Muscle of arm (tissue), 14 donors: ENCODE data around the gene LRRC3. TPM values are rescaled to one million over a fixed set of nuclear protein-coding genes. Genes with fewer than 3 reads are reported as not detected.
"Not testable (repeated sequence)": the region's sequence is repeated elsewhere in the genome, so short reads cannot be mapped to it uniquely, and the experiment has no call there.

Experiments
- DNase-seq: peaks from one replicate; pipeline ENCODE4 v3.0.0-alpha.2; 2013
- long read RNA-seq, 11 donors: transcript quantifications; one replicate each; lab custom pipeline, GENCODE V29; 2026
- polyA plus RNA-seq, 12 donors: library from polyadenylated mRNA; unstranded; fragments of 120-200 nt; gene quantifications; one replicate each; pipeline ENCODE4 v1.2.1, GENCODE V29; 2013; ENCODE audit not compliant: insufficient read length in 12 of 12

Gene LRRC3, protein sequence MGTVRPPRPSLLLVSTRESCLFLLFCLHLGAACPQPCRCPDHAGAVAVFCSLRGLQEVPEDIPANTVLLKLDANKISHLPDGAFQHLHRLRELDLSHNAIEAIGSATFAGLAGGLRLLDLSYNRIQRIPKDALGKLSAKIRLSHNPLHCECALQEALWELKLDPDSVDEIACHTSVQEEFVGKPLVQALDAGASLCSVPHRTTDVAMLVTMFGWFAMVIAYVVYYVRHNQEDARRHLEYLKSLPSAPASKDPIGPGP
- 1 to 10 TPM in 11 of 12 donors, not detected in 1; 1.8 to 5.7 (median 2.4) TPM for polyA plus RNA-seq
- long read RNA-seq, donor 1, full-length matches to known transcripts = 5 of 5 reads
- long read RNA-seq, donor 1, partial matches to known transcripts = 0 of 5 reads
- long read RNA-seq, donor 1, other reads (novel, unspliced or antisense) = 0 of 5 reads
- long read RNA-seq, donor 2, full-length matches to known transcripts = 1 of 1 reads
- long read RNA-seq, donor 2, partial matches to known transcripts = 0 of 1 reads
- long read RNA-seq, donor 2, other reads (novel, unspliced or antisense) = 0 of 1 reads
- long read RNA-seq, donor 3 = 0 reads
- long read RNA-seq, donor 4 = 0 reads
- long read RNA-seq, donor 5 = 0 reads
- long read RNA-seq, donor 6 = 0 reads
- long read RNA-seq, donor 7 = 0 reads
- long read RNA-seq, donor 8, full-length matches to known transcripts = 2 of 2 reads
- long read RNA-seq, donor 8, partial matches to known transcripts = 0 of 2 reads
- long read RNA-seq, donor 8, other reads (novel, unspliced or antisense) = 0 of 2 reads
- long read RNA-seq, donor 9 = 0 reads
- long read RNA-seq, donor 10, full-length matches to known transcripts = 1 of 1 reads
- long read RNA-seq, donor 10, partial matches to known transcripts = 0 of 1 reads
- long read RNA-seq, donor 10, other reads (novel, unspliced or antisense) = 0 of 1 reads
- long read RNA-seq, donor 11, full-length matches to known transcripts = 1 of 1 reads
- long read RNA-seq, donor 11, partial matches to known transcripts = 0 of 1 reads
- long read RNA-seq, donor 11, other reads (novel, unspliced or antisense) = 0 of 1 reads

GRCh38 chr21:44454747-44455523, at the start of gene LRRC3:
Gene LRRC3 (plus strand): TSS chr21:44455510. CDS start chr21:44456645, 1,135 bp downstream.
- peak; percentile 60 for DNase-seq

GRCh38 chr21:44405948-44406872, 49.1 kb upstream of the LRRC3 start:
- DNase-seq = no peak

- no peak for DNase-seq
Measured at GRCh38 chr21:44406953-44407352, 48.4 kb upstream of the LRRC3 start.

DNA sequence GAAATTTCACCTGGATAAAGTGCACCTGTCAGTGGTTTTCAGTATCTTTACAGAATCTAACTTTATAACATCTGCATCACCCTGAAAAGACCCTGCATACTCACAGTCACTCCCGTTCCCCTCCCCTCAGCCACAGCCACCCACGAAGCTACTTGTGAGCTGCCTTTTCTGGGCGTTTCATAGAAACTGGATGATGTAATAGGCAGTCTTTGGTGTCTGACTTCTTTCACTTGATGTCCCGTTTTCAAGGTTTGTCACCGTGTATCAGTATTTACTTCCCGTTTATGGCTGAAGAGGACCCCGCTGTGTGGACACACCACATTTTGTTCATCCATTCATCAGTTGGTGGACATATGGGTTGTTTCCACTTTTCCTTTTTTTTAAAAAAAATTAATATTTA, 47.8 kb upstream of the LRRC3 start:
- no peak for DNase-seq

- no peak for DNase-seq
Measured at GRCh38 chr21:44408226-44408625, 47.1 kb upstream of the LRRC3 start.

DNA sequence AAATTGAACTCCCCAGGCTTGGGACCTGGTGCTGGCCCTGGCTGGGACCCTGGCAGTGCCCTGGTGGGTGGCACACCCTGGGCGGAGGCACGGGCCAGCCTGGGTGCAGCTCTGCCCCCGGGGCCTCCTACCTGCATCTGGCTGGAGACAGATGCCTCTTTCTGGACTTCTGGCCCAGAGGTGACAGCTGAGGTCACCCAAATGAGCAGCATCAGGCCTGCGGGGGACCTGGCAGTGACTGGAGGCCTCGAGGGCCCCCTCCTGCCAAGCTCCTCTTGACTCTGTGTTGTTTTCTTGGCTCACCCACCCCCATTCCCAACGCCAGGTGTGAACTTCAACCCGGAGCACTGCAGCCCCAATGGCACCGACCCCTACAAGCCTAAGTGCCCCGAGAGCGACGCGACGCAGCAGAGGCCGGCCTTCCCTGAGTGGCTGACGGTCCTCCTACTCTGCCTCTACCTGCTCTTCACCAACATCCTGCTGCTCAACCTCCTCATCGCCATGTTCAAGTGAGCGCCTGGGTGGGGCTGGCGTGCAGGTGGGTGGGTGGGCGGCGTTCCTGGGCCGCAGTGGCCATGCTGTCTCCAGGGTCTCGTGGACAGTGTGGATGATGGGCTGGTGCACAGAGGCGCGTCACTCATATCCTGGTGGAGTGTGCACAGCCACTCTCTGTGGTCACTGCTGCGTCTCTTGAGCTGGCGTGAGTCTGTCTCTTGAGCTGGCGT, 41.6 kb upstream of the LRRC3 start:
- no peak for DNase-seq

GRCh38 chr21:44414291-44415072, 40.8 kb upstream of the LRRC3 start:
- peak; percentile 73 for DNase-seq

DNA sequence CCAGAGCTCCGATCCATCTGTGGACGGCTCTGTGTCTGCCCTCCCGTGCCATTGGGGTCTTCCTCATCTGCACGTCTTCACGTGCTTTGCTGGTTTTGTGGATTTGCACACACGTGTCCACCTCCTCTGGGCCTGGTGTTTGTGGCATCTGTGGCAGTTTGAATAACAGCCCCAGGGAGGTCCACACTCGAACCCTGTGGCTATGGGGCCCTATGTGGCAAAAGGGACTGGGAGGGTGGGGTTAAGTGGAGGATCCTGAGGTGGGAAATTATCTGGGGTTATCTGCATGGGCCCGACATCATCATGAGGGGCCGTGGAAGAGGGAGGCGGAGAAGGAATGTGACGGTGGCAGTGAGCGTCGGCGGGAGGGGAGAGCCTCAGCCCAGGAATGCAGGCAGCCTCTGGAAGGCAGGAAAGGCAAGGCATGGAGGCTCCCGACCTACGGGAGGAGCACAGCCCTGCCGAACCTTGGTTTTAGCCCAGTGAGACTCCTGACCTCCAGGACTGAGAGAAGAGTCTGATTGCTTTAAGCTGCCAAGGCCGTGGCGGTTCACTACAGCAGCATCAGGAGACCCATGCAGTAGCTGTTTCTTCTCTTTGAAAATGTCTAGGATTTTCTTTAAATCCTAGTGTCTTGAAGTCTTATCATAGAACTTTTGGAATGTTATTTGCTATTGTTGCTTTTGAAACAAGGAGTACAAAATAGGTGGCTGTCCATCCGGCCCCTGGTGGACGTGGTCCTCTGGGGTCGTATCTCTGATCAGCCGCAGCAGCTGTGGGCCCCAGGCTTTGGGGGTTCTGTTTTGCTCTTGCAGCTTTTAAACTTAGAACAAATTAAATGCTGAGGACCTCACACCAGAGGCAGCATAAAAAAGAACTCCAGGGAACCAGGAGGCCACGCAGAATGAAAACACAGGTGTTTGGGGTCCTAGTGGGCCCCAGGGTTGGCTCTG, 40.0 kb upstream of the LRRC3 start:
- DNase-seq = no peak

DNA sequence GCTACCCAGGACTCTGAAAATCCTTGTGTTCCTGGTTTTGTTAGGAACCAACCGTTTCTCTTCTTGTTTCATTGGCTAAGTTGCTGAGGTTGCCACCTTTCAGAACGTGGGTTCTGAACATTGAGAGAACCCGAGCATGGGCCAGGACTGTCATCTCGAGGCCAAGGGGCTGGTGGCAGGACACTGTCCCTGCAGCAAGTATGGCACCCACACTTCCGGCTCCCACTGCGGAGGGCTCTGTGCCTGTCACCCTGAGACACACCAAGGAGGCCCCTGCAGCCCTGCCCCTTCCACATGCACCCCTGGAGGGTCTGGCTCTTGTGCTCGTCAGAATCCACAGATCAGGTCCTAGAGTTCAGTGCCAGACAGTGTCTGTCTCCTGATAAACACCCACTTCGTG, 39.1 kb upstream of the LRRC3 start:
- DNase-seq = no peak

GRCh38 chr21:44417621-44418107, 37.6 kb upstream of the LRRC3 start:
- DNase-seq = not testable (repeated sequence)

DNA sequence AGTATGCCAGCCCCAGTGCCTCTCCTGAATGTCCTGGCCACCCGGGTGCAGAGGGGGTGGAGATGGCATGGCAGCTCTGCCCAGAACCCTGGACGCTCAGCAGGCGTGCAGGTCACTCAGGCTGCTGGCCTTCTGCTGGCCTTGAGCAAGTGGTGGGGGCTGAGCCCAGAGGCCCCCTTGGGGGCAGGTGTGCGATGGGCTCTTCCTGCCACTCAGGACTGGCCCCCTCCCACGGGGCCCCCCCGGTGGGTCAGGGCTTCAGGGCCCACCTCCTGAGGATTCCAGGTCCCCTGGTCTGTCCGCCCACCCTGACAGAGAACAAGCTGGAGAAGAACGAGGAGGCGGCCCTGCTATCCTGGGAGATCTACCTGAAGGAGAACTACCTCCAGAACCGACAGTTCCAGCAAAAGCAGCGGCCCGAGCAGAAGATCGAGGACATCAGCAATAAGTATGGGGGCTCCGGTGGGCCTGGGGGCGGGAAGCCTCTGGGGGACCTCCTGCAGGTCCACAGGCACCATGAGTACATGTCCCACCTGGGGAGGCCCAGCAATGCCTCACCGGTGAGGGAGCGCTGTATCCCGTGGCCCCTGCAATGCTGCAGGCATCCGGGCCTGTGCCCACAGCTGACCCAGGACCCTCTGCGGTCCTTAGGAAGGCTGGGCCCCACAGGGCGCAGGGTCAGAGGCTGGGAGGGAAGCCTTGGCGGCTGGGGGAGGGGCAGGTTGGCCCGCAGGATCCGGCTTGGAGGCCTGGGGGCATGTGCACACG, 37.0 kb upstream of the LRRC3 start:
- DNase-seq = no peak

GRCh38 chr21:44418876-44419230, 36.5 kb upstream of the LRRC3 start:
- DNase-seq = no peak

DNA sequence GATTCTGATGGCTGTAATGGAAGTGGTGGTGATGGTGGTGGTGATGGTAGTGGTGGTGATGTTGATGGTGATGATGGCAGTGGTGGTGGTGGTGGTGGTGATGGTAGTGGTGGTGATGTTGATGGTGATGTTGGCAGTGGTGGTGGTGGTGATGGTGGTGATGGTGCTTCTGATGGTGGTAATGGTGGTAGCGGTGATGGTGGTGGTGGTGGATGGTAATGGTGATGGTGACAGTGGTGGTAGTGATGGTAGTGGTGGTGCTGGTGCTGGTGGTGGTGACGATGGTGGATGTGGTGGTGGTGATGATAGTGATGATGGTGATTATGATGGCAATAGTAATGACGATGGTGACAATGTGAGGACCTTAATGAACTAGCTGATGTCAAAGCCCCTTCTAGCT, 35.6 kb upstream of the LRRC3 start:
- no peak for DNase-seq

- no peak for DNase-seq
Measured at GRCh38 chr21:44420416-44421205, 34.7 kb upstream of the LRRC3 start.

GRCh38 chr21:44421901-44422840, 33.1 kb upstream of the LRRC3 start:
- DNase-seq = no peak
